GM18951 (cell line): Measurements from ENCODE around the gene PLXNB1.

Experiments used
- POLR2A ChIP-seq: IDR thresholded peaks from 4 replicates; pipeline ENCODE4 v1.6.1; 2011; ENCODE audit warnings: mild to moderate bottlenecking; ENCODE audit not compliant: insufficient read length, insufficient read depth; ENCODE audit errors: extremely low read depth
- in situ Hi-C: fragments of 300-500 bp; cut with MboI; formaldehyde crosslinking; loops from one replicate; pipeline ENCODE4 v1.12.0; 2022; ENCODE audit warnings: low sequenced_read_pairs, mixed read lengths, inconsistent platforms; ENCODE audit not compliant: unreplicated experiment

PLXNB1 gene

DNA sequence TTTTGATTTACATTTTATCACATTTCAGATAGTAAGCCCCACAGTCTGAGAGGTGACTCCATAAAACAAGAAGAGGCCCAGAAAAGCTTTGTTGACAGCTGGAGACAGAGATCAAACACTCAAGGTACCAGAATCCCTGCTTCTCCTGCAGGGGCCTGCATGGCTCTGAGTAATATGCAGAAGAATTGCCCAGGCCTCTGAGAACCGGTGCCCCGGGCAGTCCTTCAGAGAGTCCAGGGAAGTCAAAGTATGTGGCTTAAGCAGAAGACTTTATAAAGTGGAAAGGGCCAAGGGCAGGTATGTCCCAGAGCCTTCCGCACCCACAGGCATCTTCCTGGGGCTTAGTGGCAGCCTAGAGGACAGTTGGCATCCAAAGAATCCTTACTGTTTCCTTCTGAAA is 29.4 kb upstream of the PLXNB1 start:
- no peak for TF ChIP-seq POLR2A
- in situ Hi-C loops = no loop called here

DNA sequence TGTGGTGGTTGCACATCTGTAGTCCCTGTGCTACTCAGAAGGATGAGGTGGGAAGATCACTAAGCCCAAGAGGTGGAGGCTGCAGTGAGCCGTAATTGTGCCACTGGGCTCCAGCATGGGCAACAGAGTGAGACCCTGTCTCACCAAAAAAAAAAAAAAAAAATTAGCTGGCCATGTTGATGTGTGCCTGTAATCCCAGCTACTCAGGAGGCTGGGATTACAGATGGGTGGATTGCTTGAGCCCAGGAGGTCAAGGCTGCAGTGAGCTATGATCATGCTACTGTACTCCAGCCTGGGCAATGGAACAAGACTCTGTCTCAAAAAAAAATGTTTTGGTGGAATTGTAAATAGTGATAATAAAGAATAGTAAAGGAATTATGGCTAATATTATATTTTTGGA is 26.6 kb upstream of the PLXNB1 start:
- in situ Hi-C loops = no loop called here
- no peak for TF ChIP-seq POLR2A

DNA sequence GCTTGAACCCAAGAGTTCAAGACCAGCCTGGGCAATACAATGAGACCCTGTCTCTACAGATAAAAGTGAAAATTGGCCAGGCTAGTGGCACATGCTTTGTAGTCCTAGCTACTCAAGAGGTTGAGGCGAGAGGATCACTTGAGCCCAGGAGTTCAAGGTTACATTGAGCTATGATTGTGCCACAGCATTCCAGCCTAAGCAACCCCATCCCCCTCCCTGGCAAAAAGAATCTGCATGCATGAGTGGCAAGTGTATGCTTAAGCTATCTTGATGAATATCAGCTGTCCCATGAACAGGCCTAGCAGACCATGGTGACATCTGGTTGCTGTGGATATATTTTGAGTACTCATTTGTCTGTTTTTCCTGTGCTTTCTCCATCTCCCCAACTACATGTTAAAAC is 21.4 kb upstream of the PLXNB1 start:
- in situ Hi-C loops = no loop called here
- TF ChIP-seq POLR2A = no peak

DNA sequence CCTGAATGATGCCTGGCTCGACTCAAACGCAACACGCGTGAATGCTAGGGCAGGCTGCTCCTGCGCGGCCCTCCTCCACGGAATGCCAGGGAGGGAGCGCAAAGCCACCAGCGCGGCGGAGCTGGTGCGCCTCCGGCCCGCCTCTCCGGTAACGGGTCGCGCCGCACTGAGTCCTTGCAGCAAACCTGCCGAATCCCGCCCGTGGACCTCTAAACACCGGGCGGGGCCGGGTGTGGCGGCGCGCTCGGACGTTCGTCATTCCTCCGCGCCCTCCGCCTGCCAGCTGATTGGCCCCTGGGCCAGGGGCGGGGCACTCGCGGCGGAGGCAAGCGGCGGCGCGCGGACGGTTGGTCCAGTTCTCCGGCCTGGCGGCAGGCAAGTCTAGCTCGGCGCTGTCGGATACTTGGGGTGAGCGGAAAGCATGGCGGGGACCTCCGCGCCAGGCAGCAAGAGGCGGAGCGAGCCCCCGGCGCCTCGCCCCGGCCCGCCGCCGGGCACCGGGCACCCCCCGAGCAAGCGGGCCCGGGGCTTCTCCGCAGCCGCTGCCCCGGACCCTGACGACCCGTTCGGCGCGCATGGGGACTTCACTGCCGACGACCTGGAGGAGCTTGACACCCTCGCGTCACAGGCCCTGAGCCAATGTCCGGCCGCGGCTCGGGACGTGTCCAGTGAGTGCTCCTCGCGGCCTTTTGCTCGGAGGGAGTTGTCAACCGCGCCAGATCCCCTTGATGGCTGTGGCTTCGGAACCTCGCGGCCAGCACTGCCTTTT is 16.7 kb upstream of the PLXNB1 start, which contains the start of gene ATRIP:
ATRIP (plus strand) TSS at position 313 of the 769 bp plus-strand sequence; CDS start at position 422, 109 bp downstream.
- TF ChIP-seq POLR2A = peak; percentile 98
- in situ Hi-C loops = no loop called here

DNA sequence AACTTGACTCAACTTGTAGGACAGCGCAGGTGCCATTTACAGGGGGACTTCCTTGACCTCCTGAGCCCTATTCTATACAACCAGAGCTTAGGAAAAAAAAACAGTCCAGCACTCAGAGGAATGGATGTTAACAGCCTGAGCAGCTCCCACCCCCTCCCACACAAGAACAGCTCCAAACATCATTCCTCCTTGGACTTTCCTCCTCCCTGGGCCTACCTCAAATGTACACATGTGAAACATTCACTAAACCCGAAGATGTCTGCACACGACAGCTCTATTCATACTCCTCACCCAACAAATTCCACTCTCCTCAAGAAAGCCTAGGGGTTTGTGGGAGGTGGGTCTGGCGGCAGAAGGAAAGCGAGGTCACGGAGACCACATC is 16.1 kb upstream of the PLXNB1 start:
- in situ Hi-C loops = no loop called here
- TF ChIP-seq POLR2A = no peak

DNA sequence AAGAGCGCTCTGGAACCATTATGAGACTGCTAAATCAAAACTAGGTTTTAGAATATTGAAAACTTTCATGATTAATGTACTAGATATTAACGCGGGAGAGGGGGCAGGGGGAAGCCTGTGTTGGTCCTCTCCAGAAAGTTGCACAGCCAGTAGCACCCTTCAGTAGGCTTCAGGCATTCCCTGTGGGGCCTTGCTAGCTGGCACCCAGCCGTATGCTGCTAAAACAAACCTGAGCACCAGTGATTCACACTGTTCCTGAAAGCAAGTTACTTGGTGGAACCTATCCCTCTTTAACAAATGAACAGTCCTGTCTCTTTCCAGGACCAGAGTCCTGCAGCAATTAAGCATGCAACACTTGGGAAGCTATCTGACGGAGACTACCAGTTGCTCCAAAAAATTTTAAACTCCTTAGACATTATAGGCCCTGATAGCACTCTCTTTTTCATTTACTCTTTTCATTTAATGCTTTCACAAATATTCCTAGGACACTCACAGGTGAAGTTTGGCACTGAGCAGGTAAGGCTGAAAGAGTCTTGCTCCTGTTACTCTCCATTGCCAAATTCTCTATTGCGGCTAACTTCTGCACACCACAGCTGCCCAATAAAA is 15.5 kb upstream of the PLXNB1 start:
- in situ Hi-C loops = no loop called here
- no peak for TF ChIP-seq POLR2A

DNA sequence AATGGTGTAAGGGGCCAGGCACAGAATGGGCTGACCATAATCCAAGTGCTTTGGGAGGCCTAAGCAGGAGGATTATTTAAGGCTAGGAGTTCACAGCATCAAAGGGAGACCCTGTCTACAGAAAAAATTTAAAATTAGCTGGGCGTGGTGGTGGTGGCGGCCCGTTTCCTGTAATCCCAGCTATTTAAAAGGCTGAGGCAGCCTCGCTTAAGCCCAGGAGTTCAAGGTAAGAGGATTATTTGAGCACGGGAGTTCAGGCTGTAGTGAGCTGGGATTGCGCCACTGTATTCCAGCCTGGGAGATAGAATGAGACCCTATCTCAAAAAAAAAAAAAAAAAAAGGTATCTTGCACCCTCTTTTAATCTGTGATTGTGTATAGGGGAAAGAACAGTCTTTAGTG is 12.1 kb upstream of the PLXNB1 start:
- in situ Hi-C loops = no loop called here
- TF ChIP-seq POLR2A = no peak

DNA sequence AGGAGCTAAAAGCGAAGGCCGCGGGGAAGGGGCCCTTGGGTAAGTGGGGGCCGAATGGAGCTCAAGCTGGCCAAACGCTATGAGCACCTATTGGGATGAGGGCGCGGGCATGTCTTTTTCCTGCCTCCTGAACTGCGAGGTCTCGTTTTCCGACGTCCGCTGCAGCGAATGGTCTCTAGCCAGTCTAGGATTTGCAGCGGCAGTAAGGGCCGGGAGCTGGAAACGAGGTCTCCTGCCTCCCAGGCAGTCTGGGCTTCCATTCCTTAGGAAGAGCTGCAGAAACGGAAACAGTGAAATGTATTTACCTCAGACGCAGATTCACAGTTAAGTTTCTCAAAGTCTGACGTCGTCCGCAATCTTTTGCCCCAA is 10.7 kb upstream of the PLXNB1 start:
- in situ Hi-C loops = no loop called here
- TF ChIP-seq POLR2A = no peak

DNA sequence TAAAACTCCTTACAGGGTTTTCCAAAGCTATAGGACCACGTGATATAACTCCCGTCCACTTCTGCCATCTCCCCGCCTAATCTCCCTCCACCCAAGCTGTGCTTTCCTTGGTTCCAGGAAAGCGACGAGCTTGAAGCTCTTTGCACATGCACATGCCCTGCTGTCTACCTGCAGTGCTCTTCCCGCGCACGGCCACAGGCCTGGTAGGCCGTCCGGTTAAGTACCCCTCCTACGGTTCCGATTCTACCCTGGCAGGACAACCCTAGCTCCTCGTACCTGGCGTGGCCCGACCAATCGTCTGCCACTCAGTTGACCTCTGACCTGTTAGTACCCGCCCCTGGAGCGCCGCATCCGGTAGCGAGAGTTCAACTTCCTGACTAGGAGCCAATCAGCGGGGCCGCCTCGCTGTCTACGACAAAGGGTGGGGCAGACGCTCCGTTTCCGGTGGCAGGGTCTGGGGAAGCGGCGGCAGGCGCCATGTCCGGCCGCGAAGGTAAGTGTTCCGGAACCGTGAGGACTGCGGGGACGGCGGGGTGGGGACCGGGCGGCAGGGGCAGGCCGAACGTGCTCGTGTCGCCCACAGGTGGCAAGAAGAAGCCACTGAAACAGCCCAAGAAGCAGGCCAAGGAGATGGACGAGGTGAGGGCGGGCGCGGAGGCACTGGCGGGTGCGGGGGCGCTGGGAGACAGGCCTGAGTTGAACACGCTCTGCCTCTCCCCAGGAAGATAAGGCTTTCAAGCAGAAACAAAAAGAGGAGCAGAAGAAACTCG is 10.1 kb upstream of the PLXNB1 start, which contains the start of the genes CCDC51 and TMA7:
CCDC51 (minus strand) TSS at position 300 of the 770 bp plus-strand sequence. CDS start 4,991 bp downstream, outside the sequence.
TMA7 (plus strand) TSS at position 438 of the 770 bp plus-strand sequence; CDS start at position 478, 40 bp downstream.
- in situ Hi-C loops = loop anchor here (10.0 kb wide), 1 partner anchor 165 kb away; no protein-coding TSS in a partner anchor
- TF ChIP-seq POLR2A = peak; percentile 82

DNA sequence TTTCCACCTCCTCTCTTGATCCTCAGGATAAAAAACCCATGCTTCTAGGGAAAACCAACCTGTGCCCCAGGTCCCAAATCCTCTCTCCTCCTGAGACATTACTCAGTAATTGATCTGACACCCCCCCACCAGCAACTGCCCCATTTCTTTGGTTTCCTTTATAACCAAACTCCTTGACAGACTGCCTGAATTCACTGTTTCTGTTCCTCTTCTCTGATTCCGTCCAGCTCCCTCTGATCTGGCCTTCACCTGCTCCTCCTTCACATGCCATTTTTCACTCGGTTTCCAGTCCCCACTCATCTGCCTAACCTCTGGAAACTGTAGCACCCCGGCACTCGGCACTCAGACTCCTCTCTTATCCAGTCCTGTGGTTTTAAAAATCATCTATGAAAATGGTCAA is 7.9 kb upstream of the PLXNB1 start:
- in situ Hi-C loops = loop anchor here (10.0 kb wide), 1 partner anchor 163 kb away; no protein-coding TSS in a partner anchor
- TF ChIP-seq POLR2A = no peak

DNA sequence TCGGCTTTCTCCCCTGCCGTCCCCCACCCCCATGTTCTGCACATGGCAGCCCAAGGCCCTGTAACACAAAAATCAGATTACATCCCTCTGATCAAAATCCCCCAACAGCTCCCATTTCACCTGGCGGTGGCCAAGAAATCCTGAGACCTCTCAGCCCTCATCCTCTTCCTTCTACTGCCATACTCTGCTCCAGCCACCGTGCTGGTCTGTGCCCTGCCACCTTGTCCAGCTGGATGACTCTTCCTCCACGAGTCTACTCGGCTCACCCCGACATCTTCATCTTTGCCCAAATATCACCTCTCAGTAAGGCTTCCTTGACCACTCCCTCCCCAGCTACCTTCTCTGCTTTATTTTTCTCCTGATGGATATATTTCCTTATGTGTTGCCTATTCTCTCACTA is 7.0 kb upstream of the PLXNB1 start:
- in situ Hi-C loops = loop anchor here (10.0 kb wide), 1 partner anchor 162 kb away; no protein-coding TSS in a partner anchor
- no peak for TF ChIP-seq POLR2A

DNA sequence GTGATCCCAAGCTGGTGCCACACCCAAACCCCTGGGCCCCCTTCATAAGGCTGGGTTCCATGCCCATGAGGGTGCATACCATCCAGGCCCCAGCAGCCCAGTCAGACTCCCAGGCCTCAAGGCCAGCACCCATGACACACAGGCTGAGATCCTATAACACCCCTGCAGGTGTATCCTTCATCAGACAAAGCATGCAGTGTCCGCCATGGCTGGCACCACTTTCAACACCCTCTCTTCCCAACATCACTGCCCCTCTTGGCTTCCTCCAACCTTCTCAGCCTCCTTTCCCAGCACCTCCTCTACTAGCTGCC is 6.5 kb upstream of the PLXNB1 start:
- TF ChIP-seq POLR2A = no peak
- in situ Hi-C loops = loop anchor here (10.0 kb wide), 1 partner anchor 162 kb away; no protein-coding TSS in a partner anchor
